GM19395 (cell line): Measurements from ENCODE around the gene MYPOP.

Experiments
- ATAC-seq: cut with Tn5 transposase; IDR thresholded peaks from one replicate; pipeline ENCODE4 v1.9.1; 2021; ENCODE audit warnings: mild to moderate bottlenecking, moderate library complexity; ENCODE audit not compliant: unreplicated experiment

The MYPOP gene

DNA sequence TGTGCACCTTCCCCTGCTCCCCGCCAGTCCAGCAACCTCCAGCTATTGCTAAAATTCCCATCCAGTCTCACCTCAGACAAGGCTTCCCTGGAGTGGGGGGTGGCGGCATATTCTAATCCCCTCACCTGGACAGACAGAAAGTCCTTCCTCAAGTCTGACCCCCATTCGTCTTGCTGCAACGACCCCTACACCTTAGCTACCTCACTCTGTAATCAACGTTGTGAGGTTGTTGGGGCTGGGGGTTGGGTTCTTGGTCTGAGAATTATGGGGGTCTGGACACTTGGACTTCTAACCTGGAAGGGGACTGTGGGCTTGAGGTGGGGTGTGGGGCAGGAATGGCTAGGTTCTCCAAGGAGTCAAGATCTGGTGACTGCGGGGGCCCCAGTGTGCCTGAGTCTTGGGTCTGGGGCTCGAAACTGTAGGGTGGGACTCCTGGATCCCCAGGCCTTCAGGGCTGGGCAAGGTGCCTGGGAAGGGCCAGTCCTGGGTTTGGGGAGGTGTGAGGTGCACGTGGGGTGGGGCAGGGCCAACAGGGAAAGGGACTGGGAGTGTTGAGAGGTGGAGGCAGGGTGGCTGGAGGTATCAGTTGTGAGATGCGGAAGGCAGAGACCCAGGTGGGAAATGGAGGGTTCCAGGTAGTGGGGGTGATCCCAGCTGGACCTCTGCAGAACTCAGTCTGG lies 37.0 kb downstream of the MYPOP start:
- no peak for ATAC-seq

DNA sequence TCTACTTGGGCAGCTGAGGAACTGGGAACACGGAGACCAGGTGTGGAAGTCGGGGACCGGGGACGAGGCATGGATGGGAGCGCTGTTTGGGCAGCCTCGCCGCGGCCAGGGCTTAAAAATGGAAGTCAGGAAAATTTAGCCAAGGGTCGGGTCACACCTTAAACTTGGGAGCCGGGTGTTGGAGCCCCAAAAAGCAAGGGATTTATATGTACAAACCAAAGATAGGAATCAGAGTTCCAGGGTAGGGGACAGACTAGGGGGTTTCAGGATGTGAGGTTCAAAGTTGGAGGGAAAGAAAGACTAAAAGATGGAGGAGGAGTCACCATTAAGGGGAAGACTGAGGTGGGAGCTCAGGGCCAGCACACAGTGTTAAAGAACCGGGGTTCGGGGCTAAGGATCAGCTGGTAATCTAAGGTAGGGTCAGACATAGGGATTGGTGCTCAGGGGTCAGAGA lies 37.8 kb downstream of the MYPOP start:
- no peak for ATAC-seq

DNA sequence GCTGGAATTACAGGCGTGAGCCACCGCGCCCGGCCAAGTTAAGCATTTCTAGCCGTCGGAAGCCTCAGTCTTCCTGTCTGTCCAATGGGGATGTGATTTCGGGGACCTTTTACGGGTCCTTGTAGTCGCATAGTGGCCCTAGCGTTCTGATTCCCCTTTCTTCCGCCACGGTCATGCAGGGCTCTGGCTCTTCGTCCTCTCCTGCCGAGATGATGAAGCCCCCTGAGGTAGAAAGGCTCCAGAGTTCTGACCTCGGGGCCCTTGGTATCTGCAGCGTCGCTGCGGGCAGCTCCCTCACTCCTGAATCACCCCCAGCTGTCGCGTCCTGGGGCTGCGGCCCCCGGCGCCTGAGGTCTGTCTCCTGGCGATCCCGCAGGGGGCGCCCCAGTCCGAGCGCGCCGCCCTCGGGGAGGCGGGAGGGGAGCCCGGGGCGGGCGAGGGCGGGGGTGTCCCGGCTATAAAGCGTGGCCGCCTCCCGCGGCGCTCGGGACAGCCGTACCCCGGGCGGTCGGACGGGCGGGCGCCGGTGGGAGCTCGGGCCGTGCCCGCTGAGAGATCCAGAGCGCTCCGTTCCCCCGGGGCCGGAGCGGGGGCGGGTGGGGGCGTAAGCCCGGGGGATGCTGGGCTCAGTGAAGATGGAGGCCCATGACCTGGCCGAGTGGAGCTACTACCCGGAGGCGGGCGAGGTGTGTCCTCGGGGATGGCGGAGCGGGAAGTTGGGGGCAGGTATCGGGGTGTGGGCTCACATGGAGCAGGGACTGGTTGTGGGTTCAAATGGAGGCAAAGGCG lies 38.4 kb downstream of the MYPOP start, which contains the start of gene FOXA3:
TSS of gene FOXA3 (plus strand) at position 487 of the 789 bp plus-strand sequence. CDS start at position 618, 131 bp downstream.
- ATAC-seq, result no peak

DNA sequence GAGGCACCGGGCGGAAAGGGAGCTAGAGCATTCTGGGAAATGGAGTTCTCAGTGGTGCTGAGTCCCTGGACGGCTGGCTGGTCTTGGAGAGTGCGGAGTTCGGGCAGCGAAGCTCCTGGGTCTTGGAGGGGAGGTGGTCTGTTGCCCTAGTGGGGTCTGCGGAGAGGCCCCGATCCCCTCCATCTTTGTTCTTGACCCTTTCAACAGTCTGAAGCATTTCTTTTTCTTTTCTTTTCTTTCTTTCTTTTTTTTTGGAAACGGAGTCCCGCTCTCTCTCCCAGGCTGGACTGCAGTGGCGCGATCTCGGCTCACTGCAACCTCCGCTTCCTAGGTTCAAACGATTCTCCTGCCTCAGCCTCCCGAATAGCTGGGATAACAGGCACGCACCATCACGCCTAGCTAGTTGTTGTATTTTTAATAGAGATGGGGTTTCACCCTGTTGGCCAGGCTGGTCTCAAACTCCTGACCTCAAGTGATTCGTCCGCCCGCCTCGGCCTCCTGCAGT lies 39.0 kb downstream of the MYPOP start:
- ATAC-seq, result no peak

GRCh38 chr19:45862564-45863334 lies 39.7 kb downstream of the MYPOP start, which contains the start of gene SYMPK:
Gene SYMPK, minus strand, starts transcription at chr19:45863147. Its CDS starts 8,652 bp downstream, at chr19:45854495.
- ATAC-seq, result peak; percentile 84

DNA sequence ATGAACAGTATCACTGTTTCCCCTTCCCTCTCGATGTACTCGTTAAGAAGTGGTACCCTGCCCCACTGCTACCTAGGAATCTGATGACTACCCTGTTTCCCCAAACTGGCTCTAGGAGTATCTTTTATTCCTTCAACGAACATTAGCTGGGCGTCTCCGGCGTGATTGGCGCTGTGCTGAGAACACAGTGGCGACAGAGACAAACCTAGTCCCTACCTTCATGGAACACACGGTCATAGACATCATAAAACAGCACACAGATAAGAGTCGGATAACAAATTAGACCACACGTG lies 40.2 kb downstream of the MYPOP start:
- no peak for ATAC-seq

DNA sequence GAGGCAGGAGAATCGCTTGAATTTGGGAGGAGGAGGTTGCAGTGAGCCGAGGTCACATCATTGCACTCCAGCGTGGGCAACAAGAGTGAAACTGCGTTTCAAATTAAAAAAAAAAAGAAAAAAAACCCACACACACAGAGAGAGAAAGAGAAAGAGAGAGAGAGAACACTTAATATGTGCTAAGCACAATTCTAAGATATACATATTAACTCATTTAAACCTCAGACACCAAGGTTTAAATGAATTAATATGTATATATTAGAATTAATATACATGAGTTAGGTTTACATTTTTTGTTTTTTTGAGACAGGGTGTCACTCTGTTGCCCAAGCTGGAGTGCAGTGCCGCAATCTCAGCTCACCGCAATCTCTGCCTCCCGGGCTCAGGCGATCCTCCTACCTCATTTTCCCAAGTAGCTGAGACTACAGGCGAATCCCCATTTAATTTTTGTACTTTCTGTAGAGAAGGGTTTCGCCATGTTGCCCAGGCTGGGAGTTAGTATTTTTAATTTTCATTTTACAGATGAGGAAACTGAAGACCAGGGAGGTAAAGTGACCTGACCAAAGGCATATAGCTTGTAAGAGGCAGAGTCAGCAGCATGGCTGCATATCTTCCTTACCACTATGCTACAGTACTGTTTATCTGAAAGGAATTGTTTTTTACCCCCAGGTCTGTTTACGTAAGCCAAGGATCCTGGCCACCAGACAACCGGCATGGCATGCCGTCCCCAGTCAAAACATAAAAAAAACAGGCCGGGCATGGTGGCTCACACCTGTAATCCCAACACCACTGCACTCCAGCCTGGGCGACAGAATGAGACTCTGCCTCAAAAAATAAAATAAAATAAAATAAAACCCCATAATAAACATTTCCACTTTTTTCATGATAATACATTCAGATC lies 41.8 kb downstream of the MYPOP start:
- no peak for ATAC-seq

DNA sequence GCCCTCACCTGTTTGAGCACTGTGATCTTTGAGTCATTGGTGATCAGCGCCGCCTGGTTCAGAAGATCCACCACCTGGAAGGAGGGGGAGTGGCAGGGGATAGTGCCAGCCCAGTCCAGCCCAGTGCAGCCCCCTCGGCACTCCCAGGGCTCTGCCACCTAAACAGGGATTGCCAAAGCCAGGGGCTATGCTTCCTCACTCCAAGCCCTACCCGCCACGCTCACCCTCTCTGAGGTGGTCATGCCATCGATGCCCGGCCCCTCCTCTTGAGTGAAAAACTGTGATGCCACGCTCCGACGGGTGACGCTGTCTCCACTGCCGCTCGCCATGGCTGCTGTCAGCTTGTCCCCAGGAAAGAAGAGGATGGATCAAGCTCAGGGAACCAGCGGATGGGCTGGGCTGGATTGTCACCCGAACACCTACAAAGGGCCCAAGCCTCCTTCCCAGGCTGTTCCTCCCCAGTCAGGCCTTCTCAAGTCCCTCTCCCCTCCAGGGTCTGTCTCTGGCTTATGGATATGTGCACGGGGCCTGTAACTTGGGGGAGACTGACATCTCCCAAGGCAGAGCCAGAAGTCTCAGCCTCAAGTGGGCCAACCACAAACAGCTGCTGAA lies 48.1 kb downstream of the MYPOP start:
- no peak for ATAC-seq

DNA sequence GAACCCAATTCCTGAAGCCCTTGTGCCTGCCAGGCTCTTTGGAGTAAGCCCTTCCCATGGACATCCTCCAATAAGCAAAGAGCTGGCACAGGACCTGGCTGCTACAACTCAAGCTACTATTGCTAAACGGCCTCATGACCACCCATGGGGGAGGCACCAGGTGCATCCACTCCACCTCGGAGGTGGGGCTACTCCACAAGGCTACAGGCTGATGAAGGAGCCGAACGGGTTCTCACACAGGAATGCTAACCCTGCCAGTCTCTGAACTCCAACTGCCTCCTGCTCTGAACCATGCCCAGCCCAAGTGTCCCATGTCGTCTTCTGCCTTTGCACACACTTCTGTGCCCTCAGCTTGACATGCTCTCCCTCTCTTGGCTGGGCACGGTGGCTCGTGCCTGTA lies 49.4 kb downstream of the MYPOP start:
- no peak for ATAC-seq

GRCh38 chr19:45852145-45852750 lies 50.2 kb downstream of the MYPOP start:
- no peak for ATAC-seq

DNA sequence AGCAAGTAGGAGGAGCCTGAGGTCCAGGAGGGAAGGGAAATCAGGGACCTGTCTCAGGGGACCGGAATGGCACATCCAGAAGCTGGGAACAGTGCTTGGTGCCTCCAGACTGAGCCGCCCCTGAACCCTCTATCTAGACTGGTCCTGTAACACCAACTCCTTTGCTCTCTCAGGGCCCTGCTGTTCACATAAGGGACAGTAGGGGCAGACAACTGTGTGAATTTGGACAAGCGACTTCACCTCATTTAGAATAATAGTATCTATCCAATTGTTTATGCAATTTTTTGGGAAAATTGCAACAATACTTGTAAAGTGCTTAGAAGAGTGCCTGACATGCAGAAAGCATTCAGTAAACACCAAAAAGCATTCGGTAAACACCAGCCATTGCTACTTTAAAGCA lies 53.5 kb downstream of the MYPOP start:
- no peak for ATAC-seq

DNA sequence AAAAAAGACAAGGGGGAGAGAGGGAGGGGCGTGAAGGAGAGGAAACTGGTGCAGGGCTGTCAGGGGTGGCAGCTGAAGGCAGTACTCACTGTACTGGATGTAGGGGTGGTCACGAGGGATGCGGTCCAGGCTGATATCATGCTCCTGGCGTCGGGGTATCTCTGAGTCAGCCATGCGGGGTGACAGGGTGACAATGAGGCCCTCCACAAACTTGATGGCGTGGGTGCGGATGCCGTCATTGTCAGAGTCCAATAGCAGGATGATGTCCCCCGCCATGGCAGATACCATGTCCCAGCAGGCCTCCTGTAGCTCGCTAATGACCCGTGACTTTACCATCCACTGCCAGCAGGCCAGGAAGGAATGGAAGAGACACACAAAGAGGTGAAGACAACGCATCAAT lies 54.8 kb downstream of the MYPOP start:
- ATAC-seq, result no peak

DNA sequence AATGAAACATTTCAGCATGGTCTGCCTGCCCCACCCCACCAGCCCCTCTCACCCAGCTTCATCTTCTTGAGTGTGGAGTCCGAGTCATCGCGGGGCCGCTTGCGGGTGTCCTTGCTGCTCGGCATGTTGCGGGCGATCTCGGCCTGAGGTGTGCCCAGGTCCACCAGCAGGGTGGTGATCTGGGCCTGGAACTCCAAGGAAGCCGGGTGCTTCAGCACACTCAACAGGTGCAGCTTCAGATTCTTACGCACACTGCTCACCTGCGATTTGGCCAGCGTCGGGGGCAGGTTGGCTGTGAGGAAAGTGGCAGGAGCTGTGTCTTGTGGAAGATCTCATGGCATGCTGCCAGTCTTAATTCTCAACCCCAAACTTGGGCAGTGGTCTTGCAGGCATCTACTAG lies 60.2 kb downstream of the MYPOP start:
- ATAC-seq, result no peak
